Measurements from ENCODE around the gene BSG. TPM values are rescaled to one million over a fixed set of nuclear protein-coding genes. Genes with fewer than 3 reads are reported as not detected.

Gene BSG
- total and polyA plus RNA-seq, 10 of the 15 experiments (the other 5 are each of a cell fraction or from before 2014, with no cell fraction given), result 2.8 to 297 (median 199) TPM

GRCh38 chr19:609004-609346 lies 36.6 kb downstream of the BSG start:
- H3K27ac ChIP-seq (ENCODE audit: control insufficient read depth, insufficient read depth), result no peak overlapping the region
- no peaks in the 10 kb centered on the region for H3K27me3 ChIP-seq (replicated peaks in 1 of 2; ENCODE audit: control insufficient read depth in 2 of 2, insufficient read depth in 2 of 2, low read length in 1 of 2)
- H3K4me2 ChIP-seq (ENCODE audit: control insufficient read depth, insufficient read depth), result no peak overlapping the region
- BruUV-seq (replicated peaks), result no TSS peak
- 83% methylated on average over 15 of the region's 22 CpGs for WGBS (ENCODE audit: insufficient coverage, insufficient replicate concordance, low lambda C conversion rate, missing lambda C conversion rate)
- TF ChIP-seq, protein P1, sequence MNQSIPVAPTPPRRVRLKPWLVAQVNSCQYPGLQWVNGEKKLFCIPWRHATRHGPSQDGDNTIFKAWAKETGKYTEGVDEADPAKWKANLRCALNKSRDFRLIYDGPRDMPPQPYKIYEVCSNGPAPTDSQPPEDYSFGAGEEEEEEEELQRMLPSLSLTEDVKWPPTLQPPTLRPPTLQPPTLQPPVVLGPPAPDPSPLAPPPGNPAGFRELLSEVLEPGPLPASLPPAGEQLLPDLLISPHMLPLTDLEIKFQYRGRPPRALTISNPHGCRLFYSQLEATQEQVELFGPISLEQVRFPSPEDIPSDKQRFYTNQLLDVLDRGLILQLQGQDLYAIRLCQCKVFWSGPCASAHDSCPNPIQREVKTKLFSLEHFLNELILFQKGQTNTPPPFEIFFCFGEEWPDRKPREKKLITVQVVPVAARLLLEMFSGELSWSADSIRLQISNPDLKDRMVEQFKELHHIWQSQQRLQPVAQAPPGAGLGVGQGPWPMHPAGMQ (IDR thresholded peaks at IDR 0.05; ENCODE audit: borderline replicate concordance), result no peak
- TF ChIP-seq, protein P2, sequence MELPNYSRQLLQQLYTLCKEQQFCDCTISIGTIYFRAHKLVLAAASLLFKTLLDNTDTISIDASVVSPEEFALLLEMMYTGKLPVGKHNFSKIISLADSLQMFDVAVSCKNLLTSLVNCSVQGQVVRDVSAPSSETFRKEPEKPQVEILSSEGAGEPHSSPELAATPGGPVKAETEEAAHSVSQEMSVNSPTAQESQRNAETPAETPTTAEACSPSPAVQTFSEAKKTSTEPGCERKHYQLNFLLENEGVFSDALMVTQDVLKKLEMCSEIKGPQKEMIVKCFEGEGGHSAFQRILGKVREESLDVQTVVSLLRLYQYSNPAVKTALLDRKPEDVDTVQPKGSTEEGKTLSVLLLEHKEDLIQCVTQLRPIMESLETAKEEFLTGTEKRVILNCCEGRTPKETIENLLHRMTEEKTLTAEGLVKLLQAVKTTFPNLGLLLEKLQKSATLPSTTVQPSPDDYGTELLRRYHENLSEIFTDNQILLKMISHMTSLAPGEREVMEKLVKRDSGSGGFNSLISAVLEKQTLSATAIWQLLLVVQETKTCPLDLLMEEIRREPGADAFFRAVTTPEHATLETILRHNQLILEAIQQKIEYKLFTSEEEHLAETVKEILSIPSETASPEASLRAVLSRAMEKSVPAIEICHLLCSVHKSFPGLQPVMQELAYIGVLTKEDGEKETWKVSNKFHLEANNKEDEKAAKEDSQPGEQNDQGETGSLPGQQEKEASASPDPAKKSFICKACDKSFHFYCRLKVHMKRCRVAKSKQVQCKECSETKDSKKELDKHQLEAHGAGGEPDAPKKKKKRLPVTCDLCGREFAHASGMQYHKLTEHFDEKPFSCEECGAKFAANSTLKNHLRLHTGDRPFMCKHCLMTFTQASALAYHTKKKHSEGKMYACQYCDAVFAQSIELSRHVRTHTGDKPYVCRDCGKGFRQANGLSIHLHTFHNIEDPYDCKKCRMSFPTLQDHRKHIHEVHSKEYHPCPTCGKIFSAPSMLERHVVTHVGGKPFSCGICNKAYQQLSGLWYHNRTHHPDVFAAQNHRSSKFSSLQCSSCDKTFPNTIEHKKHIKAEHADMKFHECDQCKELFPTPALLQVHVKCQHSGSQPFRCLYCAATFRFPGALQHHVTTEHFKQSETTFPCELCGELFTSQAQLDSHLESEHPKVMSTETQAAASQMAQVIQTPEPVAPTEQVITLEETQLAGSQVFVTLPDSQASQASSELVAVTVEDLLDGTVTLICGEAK (IDR thresholded peaks at IDR 0.05; ENCODE audit: borderline replicate concordance), result no peak
- TF ChIP-seq ZNF24 (IDR thresholded peaks at IDR 0.05) (no peak), NFXL1 (IDR thresholded peaks at IDR 0.05; ENCODE audit: borderline replicate concordance) (no peak), POLR2AphosphoS5 (IDR thresholded peaks at IDR 0.05; ENCODE audit: low read length) (no peak), EP300 (IDR thresholded peaks at IDR 0.05; ENCODE audit: borderline replicate concordance in 1 of 2, control insufficient read depth in 1 of 2, low read depth in 2 of 2, low read length in 2 of 2) (no peak), TAF1 (IDR thresholded peaks at IDR 0.05; ENCODE audit: borderline replicate concordance, low read depth, low read length) (no peak), RAD51 (IDR thresholded peaks at IDR 0.05) (no peak), LARP7 (IDR thresholded peaks at IDR 0.05) (no peak), PRDM15 (CRISPR knock-in tag; IDR thresholded peaks at IDR 0.05) (no peak), NFYA (IDR thresholded peaks at IDR 0.05; ENCODE audit: borderline replicate concordance, low read depth, low read length) (no peak), CREM (IDR thresholded peaks at IDR 0.05; ENCODE audit: low read depth) (no peak), ZNF384 (IDR thresholded peaks at IDR 0.05; ENCODE audit: borderline replicate concordance, low read depth, low read length) (no peak), IKZF1 (conservative IDR thresholded peaks at IDR 0.05) (no peak), RFX5 (IDR thresholded peaks at IDR 0.05; ENCODE audit: low read depth, low read length) (no peak), SMAD5 (IDR thresholded peaks at IDR 0.05; ENCODE audit: low read depth) (no peak), RCOR1 (conservative IDR thresholded peaks at IDR 0.05; ENCODE audit: low read depth, low read length) (no peak), DPF2 (IDR thresholded peaks at IDR 0.05) (no peak)
- ChIA-PET POLR2A (no interaction called here), SMC1A (ENCODE audit: uncharacterized antibody, unreplicated experiment) (no interaction called here), CTCF (no interaction called here), RAD21 (ENCODE audit: unreplicated experiment) (no interaction called here)
- FAIRE-seq (no peak), DNase-seq (ENCODE audit: low read depth, low spot score) (no peak), ATAC-seq (no peak)
- no peak overlapping the region for H3K9ac ChIP-seq (ENCODE audit: control insufficient read depth, insufficient read depth, low read length)
- H2AFZ ChIP-seq (ENCODE audit: control insufficient read depth, low read depth, low read length), result no peak overlapping the region
- no peak overlapping the region for H3K4me3 ChIP-seq
- no peaks in the 10 kb centered on the region for H3K9me3 ChIP-seq (replicated peaks; ENCODE audit: control insufficient read depth, insufficient read depth, low read length)
- no peaks in the 10 kb centered on the region for H3K79me2 ChIP-seq (ENCODE audit: control insufficient read depth, insufficient read depth, low read length)
- intact Hi-C loops (cut with micrococcal nuclease; ENCODE audit: unreplicated experiment) (no loop called here), in situ Hi-C loops (cut with MboI) (no loop called here)
- H3K36me3 ChIP-seq (ENCODE audit: control insufficient read depth in 2 of 2, insufficient read depth in 2 of 2, low read length in 1 of 2), result no peaks in the 10 kb centered on the region
- H3K4me1 ChIP-seq (ENCODE audit: control insufficient read depth, insufficient read depth, low read length), result peaks cover 8% of the 10 kb centered on the region
- no peaks in the 10 kb centered on the region for H4K20me1 ChIP-seq (ENCODE audit: control insufficient read depth, insufficient read depth)
